ENCODE results near the gene IMMP2L.

Gene IMMP2L

GRCh38 chr7:111383133-111383532 lies 179.2 kb downstream of the IMMP2L start:
- Histone ChIP-seq H3K27ac (ENCODE audit: insufficient read depth, low read depth, low read length, poor library complexity, severe bottlenecking) (no peak overlapping the region), H3K4me1 (ENCODE audit: control insufficient read depth, insufficient read depth, low read length) (no peaks in the 10 kb centered on the region), H3K9me3 (ENCODE audit: control insufficient read depth, low read length) (no peaks in the 10 kb centered on the region), H3K27me3 (ENCODE audit: control insufficient read depth, insufficient read depth, low read length, poor library complexity, severe bottlenecking) (no peaks in the 10 kb centered on the region), H3K36me3 (ENCODE audit: control insufficient read depth, insufficient read depth, low read length) (no peaks in the 10 kb centered on the region), H3K4me3 (ENCODE audit: insufficient read depth, low read depth, low read length) (no peak overlapping the region)
- WGBS, 2 experiments = 94 to 100% methylated on average over 3 of the region's 3 CpGs

GRCh38 chr7:111381590-111381989 lies 180.7 kb downstream of the IMMP2L start:
- WGBS, 2 experiments = 90 to 99% methylated on average over 2 of the region's 2 CpGs

GRCh38 chr7:111380945-111381344 lies 181.3 kb downstream of the IMMP2L start:
- H3K4me3 ChIP-seq (ENCODE audit: insufficient read depth, low read depth, low read length) = no peak overlapping the region
- 88 to 93% methylated on average over 2 to 4 of the region's 4 CpGs for WGBS, 2 experiments
- no peaks in the 10 kb centered on the region for H3K36me3 ChIP-seq (ENCODE audit: control insufficient read depth, insufficient read depth, low read length)
- H3K4me1 ChIP-seq (ENCODE audit: control insufficient read depth, insufficient read depth, low read length) = no peaks in the 10 kb centered on the region
- no peak overlapping the region for H3K27ac ChIP-seq (ENCODE audit: insufficient read depth, low read depth, low read length, poor library complexity, severe bottlenecking)
- H3K27me3 ChIP-seq (ENCODE audit: control insufficient read depth, insufficient read depth, low read length, poor library complexity, severe bottlenecking) = no peaks in the 10 kb centered on the region
- no peaks in the 10 kb centered on the region for H3K9me3 ChIP-seq (ENCODE audit: control insufficient read depth, low read length)

More at GRCh38 chr7:111381590-111381989, 180.7 kb downstream of the IMMP2L start:
- H3K9me3 ChIP-seq (ENCODE audit: control insufficient read depth, low read length) = no peaks in the 10 kb centered on the region
- H3K27me3 ChIP-seq (ENCODE audit: control insufficient read depth, insufficient read depth, low read length, poor library complexity, severe bottlenecking) = no peaks in the 10 kb centered on the region
- H3K27ac ChIP-seq (ENCODE audit: insufficient read depth, low read depth, low read length, poor library complexity, severe bottlenecking) = no peak overlapping the region
- H3K4me1 ChIP-seq (ENCODE audit: control insufficient read depth, insufficient read depth, low read length) = no peaks in the 10 kb centered on the region
- no peaks in the 10 kb centered on the region for H3K36me3 ChIP-seq (ENCODE audit: control insufficient read depth, insufficient read depth, low read length)
- H3K4me3 ChIP-seq (ENCODE audit: insufficient read depth, low read depth, low read length) = no peak overlapping the region

GRCh38 chr7:111374027-111374426 lies 188.3 kb downstream of the IMMP2L start:
- no peaks in the 10 kb centered on the region for H3K4me1 ChIP-seq (ENCODE audit: control insufficient read depth, insufficient read depth, low read length)
- H3K9me3 ChIP-seq (ENCODE audit: control insufficient read depth, low read length) = no peaks in the 10 kb centered on the region
- H3K27me3 ChIP-seq (ENCODE audit: control insufficient read depth, insufficient read depth, low read length, poor library complexity, severe bottlenecking) = no peaks in the 10 kb centered on the region
- no peak overlapping the region for H3K4me3 ChIP-seq (ENCODE audit: insufficient read depth, low read depth, low read length)
- H3K36me3 ChIP-seq (ENCODE audit: control insufficient read depth, insufficient read depth, low read length) = no peaks in the 10 kb centered on the region
- H3K27ac ChIP-seq (ENCODE audit: insufficient read depth, low read depth, low read length, poor library complexity, severe bottlenecking) = no peak overlapping the region

GRCh38 chr7:111371437-111371836 lies 190.9 kb downstream of the IMMP2L start:
- Histone ChIP-seq H3K4me1 (ENCODE audit: control insufficient read depth, insufficient read depth, low read length) (no peaks in the 10 kb centered on the region), H3K9me3 (ENCODE audit: control insufficient read depth, low read length) (no peaks in the 10 kb centered on the region), H3K27ac (ENCODE audit: insufficient read depth, low read depth, low read length, poor library complexity, severe bottlenecking) (no peak overlapping the region), H3K27me3 (ENCODE audit: control insufficient read depth, insufficient read depth, low read length, poor library complexity, severe bottlenecking) (no peaks in the 10 kb centered on the region), H3K36me3 (ENCODE audit: control insufficient read depth, insufficient read depth, low read length) (no peaks in the 10 kb centered on the region), H3K4me3 (ENCODE audit: insufficient read depth, low read depth, low read length) (no peak overlapping the region)
- WGBS, 2 experiments = 100% methylated on average over 1 of the region's 1 CpG

GRCh38 chr7:111370002-111370401 lies 192.3 kb downstream of the IMMP2L start:
- Histone ChIP-seq H3K27me3 (ENCODE audit: control insufficient read depth, insufficient read depth, low read length, poor library complexity, severe bottlenecking) (no peaks in the 10 kb centered on the region), H3K9me3 (ENCODE audit: control insufficient read depth, low read length) (no peaks in the 10 kb centered on the region), H3K36me3 (ENCODE audit: control insufficient read depth, insufficient read depth, low read length) (no peaks in the 10 kb centered on the region), H3K4me3 (ENCODE audit: insufficient read depth, low read depth, low read length) (no peak overlapping the region), H3K4me1 (ENCODE audit: control insufficient read depth, insufficient read depth, low read length) (no peaks in the 10 kb centered on the region), H3K27ac (ENCODE audit: insufficient read depth, low read depth, low read length, poor library complexity, severe bottlenecking) (no peak overlapping the region)
- 90 to 94% methylated on average over 1 of the region's 1 CpG for WGBS, 2 experiments

- no peaks in the 10 kb centered on the region for H3K4me1 ChIP-seq (ENCODE audit: control insufficient read depth, insufficient read depth, low read length)
- WGBS, 2 experiments = 84 to 88% methylated on average over 2 of the region's 3 CpGs
- H3K27ac ChIP-seq (ENCODE audit: insufficient read depth, low read depth, low read length, poor library complexity, severe bottlenecking) = no peak overlapping the region
- no peaks in the 10 kb centered on the region for H3K9me3 ChIP-seq (ENCODE audit: control insufficient read depth, low read length)
- no peak overlapping the region for H3K4me3 ChIP-seq (ENCODE audit: insufficient read depth, low read depth, low read length)
- no peaks in the 10 kb centered on the region for H3K36me3 ChIP-seq (ENCODE audit: control insufficient read depth, insufficient read depth, low read length)
- no peaks in the 10 kb centered on the region for H3K27me3 ChIP-seq (ENCODE audit: control insufficient read depth, insufficient read depth, low read length, poor library complexity, severe bottlenecking)
These were observed 193.8 kb downstream of the IMMP2L start for GRCh38 chr7:111368381-111369065.

- H3K4me1 ChIP-seq (ENCODE audit: control insufficient read depth, insufficient read depth, low read length) = no peaks in the 10 kb centered on the region
- H3K27ac ChIP-seq (ENCODE audit: insufficient read depth, low read depth, low read length, poor library complexity, severe bottlenecking) = no peak overlapping the region
- H3K9me3 ChIP-seq (ENCODE audit: control insufficient read depth, low read length) = no peaks in the 10 kb centered on the region
- no peaks in the 10 kb centered on the region for H3K36me3 ChIP-seq (ENCODE audit: control insufficient read depth, insufficient read depth, low read length)
- WGBS, 2 experiments = 87 to 92% methylated on average over 6 of the region's 6 CpGs
- H3K27me3 ChIP-seq (ENCODE audit: control insufficient read depth, insufficient read depth, low read length, poor library complexity, severe bottlenecking) = no peaks in the 10 kb centered on the region
- no peak overlapping the region for H3K4me3 ChIP-seq (ENCODE audit: insufficient read depth, low read depth, low read length)
These were observed 197.9 kb downstream of the IMMP2L start for GRCh38 chr7:111364413-111364812.

- H3K27ac ChIP-seq (ENCODE audit: insufficient read depth, low read depth, low read length, poor library complexity, severe bottlenecking) = no peak overlapping the region
- no peaks in the 10 kb centered on the region for H3K27me3 ChIP-seq (ENCODE audit: control insufficient read depth, insufficient read depth, low read length, poor library complexity, severe bottlenecking)
- H3K4me1 ChIP-seq (ENCODE audit: control insufficient read depth, insufficient read depth, low read length) = no peaks in the 10 kb centered on the region
- WGBS, 2 experiments = no CpG with 5 or more reads among the region's 1 CpG
- no peaks in the 10 kb centered on the region for H3K9me3 ChIP-seq (ENCODE audit: control insufficient read depth, low read length)
- H3K4me3 ChIP-seq (ENCODE audit: insufficient read depth, low read depth, low read length) = no peak overlapping the region
- no peaks in the 10 kb centered on the region for H3K36me3 ChIP-seq (ENCODE audit: control insufficient read depth, insufficient read depth, low read length)
These were observed 199.2 kb downstream of the IMMP2L start for GRCh38 chr7:111363099-111363498.

GRCh38 chr7:111362506-111363054 lies 199.7 kb downstream of the IMMP2L start:
- no peaks in the 10 kb centered on the region for H3K9me3 ChIP-seq (ENCODE audit: control insufficient read depth, low read length)
- H3K27ac ChIP-seq (ENCODE audit: insufficient read depth, low read depth, low read length, poor library complexity, severe bottlenecking) = no peak overlapping the region
- H3K27me3 ChIP-seq (ENCODE audit: control insufficient read depth, insufficient read depth, low read length, poor library complexity, severe bottlenecking) = no peaks in the 10 kb centered on the region
- H3K36me3 ChIP-seq (ENCODE audit: control insufficient read depth, insufficient read depth, low read length) = no peaks in the 10 kb centered on the region
- 80 to 84% methylated on average over 2 of the region's 2 CpGs for WGBS, 2 experiments
- H3K4me1 ChIP-seq (ENCODE audit: control insufficient read depth, insufficient read depth, low read length) = no peaks in the 10 kb centered on the region
- H3K4me3 ChIP-seq (ENCODE audit: insufficient read depth, low read depth, low read length) = no peak overlapping the region
